Measurements from ENCODE around the gene CENPI. TPM values are rescaled to one million over a fixed set of nuclear protein-coding genes. Genes with fewer than 3 reads are reported as not detected.

Gene CENPI
- total RNA-seq, 1 donor from 2014 or later: 7.7 TPM

Other genes with a start within 250 kb of the CENPI start
- gene NOX1, start 223.8 kb upstream of the CENPI start, total RNA-seq: not detected
- gene XKRX, start 169.3 kb upstream of the CENPI start, total RNA-seq: not detected
- gene ARL13A, start 128.5 kb upstream of the CENPI start, total RNA-seq: not detected
- gene TRMT2B, start 46.1 kb upstream of the CENPI start, total RNA-seq: 7.7 TPM
- gene TMEM35A, start 19.3 kb upstream of the CENPI start, total RNA-seq: 98.2 TPM
- gene DRP2, start 121.6 kb downstream of the CENPI start, total RNA-seq: 5.3 TPM
- 0.41 TPM for gene TAF7L, start 193.1 kb downstream of the CENPI start, total RNA-seq